ENCODE data around the gene GRIN3A. TPM values are rescaled to one million over a fixed set of nuclear protein-coding genes. Genes with fewer than 3 reads are reported as not detected.

Gene GRIN3A
- total RNA-seq = under 1 TPM in 2 of 4 donors, not detected in 2; 0.09 to 0.27 TPM

DNA sequence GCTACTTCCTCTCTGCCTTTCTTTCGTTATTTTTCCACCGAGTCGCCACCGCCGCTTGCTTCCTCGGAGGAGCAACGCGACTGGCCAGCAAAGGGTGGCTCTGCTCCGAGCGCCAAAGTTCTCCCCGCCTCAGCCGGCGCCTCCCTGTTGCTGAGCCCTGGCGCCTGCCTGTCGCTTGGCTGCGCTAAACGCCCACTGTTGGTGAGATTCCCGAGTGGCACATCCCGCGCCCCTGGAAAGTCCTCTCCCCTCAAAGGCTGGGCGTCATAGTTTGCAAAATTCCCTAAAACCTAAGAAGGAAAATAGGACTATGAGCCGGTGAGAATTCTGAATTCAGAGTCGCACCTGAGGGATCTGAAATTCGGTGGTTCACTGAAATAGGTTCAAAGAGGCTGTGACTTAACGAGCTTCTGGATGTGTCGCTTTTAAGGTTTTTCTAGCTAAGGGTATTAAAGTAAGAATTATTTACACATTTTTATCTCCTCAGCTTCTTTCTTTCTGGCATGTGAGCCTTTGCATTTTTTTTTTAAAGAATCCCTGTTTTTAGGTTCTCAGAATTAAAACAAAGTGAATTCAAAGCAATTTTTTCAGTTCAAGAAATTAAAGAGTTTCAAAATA is at the start of gene GRIN3A:
Gene GRIN3A, minus strand, starts transcription at position 82 of the 618 bp plus-strand sequence. CDS start 668 bp downstream, outside the sequence.
- peak within 1 kb of the TSS; percentile 9 to 47 (median 30) for H3K4me3 ChIP-seq
- no peaks in the 10 kb centered on the region for H3K9me3 ChIP-seq
- no peak within 1 kb of the TSS for H3K27ac ChIP-seq
- TF ChIP-seq POLR2A (IDR thresholded peaks at IDR 0.05) = no peak
- TF ChIP-seq, protein P1, sequence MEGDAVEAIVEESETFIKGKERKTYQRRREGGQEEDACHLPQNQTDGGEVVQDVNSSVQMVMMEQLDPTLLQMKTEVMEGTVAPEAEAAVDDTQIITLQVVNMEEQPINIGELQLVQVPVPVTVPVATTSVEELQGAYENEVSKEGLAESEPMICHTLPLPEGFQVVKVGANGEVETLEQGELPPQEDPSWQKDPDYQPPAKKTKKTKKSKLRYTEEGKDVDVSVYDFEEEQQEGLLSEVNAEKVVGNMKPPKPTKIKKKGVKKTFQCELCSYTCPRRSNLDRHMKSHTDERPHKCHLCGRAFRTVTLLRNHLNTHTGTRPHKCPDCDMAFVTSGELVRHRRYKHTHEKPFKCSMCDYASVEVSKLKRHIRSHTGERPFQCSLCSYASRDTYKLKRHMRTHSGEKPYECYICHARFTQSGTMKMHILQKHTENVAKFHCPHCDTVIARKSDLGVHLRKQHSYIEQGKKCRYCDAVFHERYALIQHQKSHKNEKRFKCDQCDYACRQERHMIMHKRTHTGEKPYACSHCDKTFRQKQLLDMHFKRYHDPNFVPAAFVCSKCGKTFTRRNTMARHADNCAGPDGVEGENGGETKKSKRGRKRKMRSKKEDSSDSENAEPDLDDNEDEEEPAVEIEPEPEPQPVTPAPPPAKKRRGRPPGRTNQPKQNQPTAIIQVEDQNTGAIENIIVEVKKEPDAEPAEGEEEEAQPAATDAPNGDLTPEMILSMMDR (IDR thresholded peaks at IDR 0.05) = peak in 2 of 6 experiments; percentile 9 to 20
- no peaks in the 10 kb centered on the region for H3K36me3 ChIP-seq
- peaks cover 0 to 17% (median 0%) of the 10 kb centered on the region in 4 donors for H3K4me1 ChIP-seq
- H3K27me3 ChIP-seq = peaks cover 0 to 28% of the 10 kb centered on the region in 2 donors
- DNase-seq = peak in 2 of 3 donors; percentile 48 to 56

- no peaks in the 10 kb centered on the region for H3K9me3 ChIP-seq
- no peaks in the 10 kb centered on the region for H3K27me3 ChIP-seq
- H3K27ac ChIP-seq = no peak overlapping the region
- DNase-seq = no peak
- H3K4me1 ChIP-seq = no peaks in the 10 kb centered on the region
- TF ChIP-seq POLR2A (IDR thresholded peaks at IDR 0.05) = no peak
- TF ChIP-seq, protein P1 (IDR thresholded peaks at IDR 0.05) = no peak
- no peaks in the 10 kb centered on the region for H3K36me3 ChIP-seq
- no peak overlapping the region for H3K4me3 ChIP-seq
These were observed 49.4 kb upstream of the GRIN3A start for GRCh38 chr9:101787891-101788290.

DNA sequence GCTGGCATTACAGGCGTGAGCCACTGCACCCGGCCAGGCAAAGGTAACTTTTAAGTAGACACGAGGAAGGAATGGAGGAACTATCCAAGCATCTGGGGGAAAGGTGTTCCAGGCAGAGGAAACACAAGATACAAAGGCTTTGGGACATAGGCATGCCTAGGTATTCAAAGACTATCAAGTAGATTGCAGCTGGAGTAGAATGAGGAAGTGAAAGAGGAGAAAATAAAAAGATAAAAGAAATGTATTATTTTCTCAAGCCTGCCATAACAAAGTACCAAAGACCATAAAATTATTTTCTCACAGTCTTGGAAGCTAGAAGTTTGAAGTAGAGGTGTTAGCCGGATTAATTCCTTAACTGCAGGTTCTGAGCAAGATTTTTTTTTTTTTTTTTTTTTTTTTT is 39.9 kb upstream of the GRIN3A start:
- H3K4me1 ChIP-seq = no peaks in the 10 kb centered on the region
- H3K27me3 ChIP-seq = no peaks in the 10 kb centered on the region
- TF ChIP-seq, protein P1 (IDR thresholded peaks at IDR 0.05) = no peak
- TF ChIP-seq POLR2A (IDR thresholded peaks at IDR 0.05) = no peak
- no peaks in the 10 kb centered on the region for H3K9me3 ChIP-seq
- H3K4me3 ChIP-seq = no peak overlapping the region
- no peaks in the 10 kb centered on the region for H3K36me3 ChIP-seq
- DNase-seq = no peak
- H3K27ac ChIP-seq = no peak overlapping the region

- Histone ChIP-seq H3K27ac (no peak overlapping the region), H3K36me3 (no peaks in the 10 kb centered on the region), H3K27me3 (no peaks in the 10 kb centered on the region), H3K9me3 (no peaks in the 10 kb centered on the region), H3K4me1 (no peaks in the 10 kb centered on the region), H3K4me3 (no peak overlapping the region)
- no peak for DNase-seq
- TF ChIP-seq, protein P1 (IDR thresholded peaks at IDR 0.05) = no peak
- TF ChIP-seq POLR2A (IDR thresholded peaks at IDR 0.05) = no peak
These were observed 26.0 kb upstream of the GRIN3A start for GRCh38 chr9:101764472-101764871.

DNA sequence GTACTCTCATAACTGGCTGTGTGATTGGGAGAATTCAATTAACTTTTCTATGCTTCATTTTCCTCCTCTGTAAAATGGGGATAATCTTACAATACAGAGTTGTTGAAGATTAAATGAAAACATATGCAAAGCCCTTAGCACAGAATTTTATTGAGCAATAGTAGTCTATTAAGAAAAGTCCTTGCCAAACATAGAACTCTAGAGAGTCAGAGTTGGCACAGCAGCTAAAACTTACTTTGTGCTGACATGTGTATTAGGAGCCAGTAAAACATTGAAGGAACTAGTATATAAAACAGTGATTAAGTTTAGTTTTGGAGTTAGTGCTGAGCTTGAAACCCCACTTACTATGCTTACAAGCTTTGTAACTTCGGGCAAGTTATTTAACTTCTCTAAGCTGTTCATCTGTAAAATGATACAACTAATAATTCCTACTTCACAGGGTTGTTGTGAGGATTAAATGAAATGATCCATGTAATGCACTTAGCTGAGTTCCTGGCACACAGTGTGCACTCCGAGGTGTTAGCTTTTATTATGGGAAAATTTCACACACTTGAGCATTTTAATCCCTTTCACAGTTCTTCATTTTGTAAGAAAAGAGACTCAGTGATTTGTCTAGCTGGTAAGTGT is 20.0 kb upstream of the GRIN3A start:
- Histone ChIP-seq H3K27ac (no peak overlapping the region), H3K4me1 (no peaks in the 10 kb centered on the region), H3K36me3 (no peaks in the 10 kb centered on the region), H3K27me3 (no peaks in the 10 kb centered on the region), H3K9me3 (no peaks in the 10 kb centered on the region), H3K4me3 (no peak overlapping the region)
- TF ChIP-seq, protein P1 (IDR thresholded peaks at IDR 0.05) = no peak
- TF ChIP-seq POLR2A (IDR thresholded peaks at IDR 0.05) = no peak
- DNase-seq = no peak

All from Peyer's patch (tissue), 4 donors.